NOMO-1 (cell line): ENCODE measurements around the gene SRGAP3.

ENCODE experiments used
- DNase-seq, 2 experiments: peaks; one replicate each; lab custom pipeline; 2025; ENCODE audit not compliant: unreplicated experiment in 2 of 2; lab: John Stamatoyannopoulos, UW

SRGAP3 gene

GRCh38 chr3:8952130-8952529 is 297.3 kb downstream of the SRGAP3 start:
- DNase-seq: no peak

- DNase-seq: no peak
Observed at GRCh38 chr3:8945890-8946600, 303.4 kb downstream of the SRGAP3 start.

GRCh38 chr3:8942746-8943488 is 306.5 kb downstream of the SRGAP3 start:
- no peak for DNase-seq

- no peak for DNase-seq
Observed at GRCh38 chr3:8942115-8942514, 307.3 kb downstream of the SRGAP3 start.

GRCh38 chr3:8938021-8938420 is 311.4 kb downstream of the SRGAP3 start:
- DNase-seq: peak in 1 of 2 experiments; percentile 16

GRCh38 chr3:8937064-8938020 is 312.1 kb downstream of the SRGAP3 start:
- no peak for DNase-seq

- no peak for DNase-seq
Observed at GRCh38 chr3:8932507-8932906, 316.9 kb downstream of the SRGAP3 start.

GRCh38 chr3:8931342-8931741 is 318.1 kb downstream of the SRGAP3 start:
- DNase-seq: no peak
